ENCODE results near the gene ALDH1A2. TPM values are rescaled to one million over a fixed set of nuclear protein-coding genes. Genes with fewer than 3 reads are reported as not detected.

Gene ALDH1A2
- polyA plus RNA-seq, 1 of the 3 experiments (the other 2 are of a cell fraction), result not detected

GRCh38 chr15:58039079-58040035 is 26.2 kb downstream of the ALDH1A2 start:
- H3K4me2 ChIP-seq, result no peak overlapping the region
- H3K4me1 ChIP-seq (ENCODE audit: control insufficient read depth in 1 of 2, insufficient read depth in 2 of 2, low read depth in 1 of 2, low read length in 1 of 2), result no peaks in the 10 kb centered on the region
- no peak for DNase-seq
- no peaks in the 10 kb centered on the region for H3K9me2 ChIP-seq
- H3K9ac ChIP-seq, result no peak overlapping the region
- CTCF ChIA-PET, result interaction anchor here (0.6 to 3.1 kb wide), 3 partner anchors 27 to 31 kb away, joined by 3 to 12 read pairs (median 11); no protein-coding TSS in a partner anchor
- H3K27ac ChIP-seq (ENCODE audit: low read depth in 2 of 2, low read length in 1 of 2), result no peak overlapping the region
- no peak for TF ChIP-seq CHD2 (IDR thresholded peaks at IDR 0.05; ENCODE audit: low read length, partially characterized antibody)
- TF ChIP-seq TCF12 (IDR thresholded peaks at IDR 0.05), result no peak
- no peak for TF ChIP-seq RCOR1 (IDR thresholded peaks at IDR 0.05; ENCODE audit: low read length)
- WGBS (ENCODE audit: low lambda C conversion rate), result 51% methylated on average over 6 of the region's 6 CpGs
- H3K36me3 ChIP-seq (replicated peaks in 1 of 2; ENCODE audit: control insufficient read depth in 1 of 2, insufficient read depth in 2 of 2, low read length in 1 of 2), result no peaks in the 10 kb centered on the region
- no peak overlapping the region for H3K4me3 ChIP-seq (ENCODE audit: low read depth in 2 of 2, low read length in 1 of 2)
- H3K27me3 ChIP-seq (ENCODE audit: insufficient read depth), result no peaks in the 10 kb centered on the region
- POLR2A ChIA-PET, result no interaction called here
- H2AFZ ChIP-seq (ENCODE audit: low read depth), result no peak overlapping the region
- no peaks in the 10 kb centered on the region for H3K9me3 ChIP-seq
- no peaks in the 10 kb centered on the region for H3K79me2 ChIP-seq (ENCODE audit: insufficient read depth)
- H4K20me1 ChIP-seq (ENCODE audit: insufficient read depth), result no peaks in the 10 kb centered on the region
- H3F3A ChIP-seq (replicated peaks; ENCODE audit: insufficient read depth), result no peaks in the 10 kb centered on the region

- H3K4me1 ChIP-seq (ENCODE audit: control insufficient read depth in 1 of 2, insufficient read depth in 2 of 2, low read depth in 1 of 2, low read length in 1 of 2), result no peaks in the 10 kb centered on the region
- H3K4me3 ChIP-seq (ENCODE audit: low read depth in 2 of 2, low read length in 1 of 2), result no peak overlapping the region
- H3K9ac ChIP-seq, result no peak overlapping the region
- no peak overlapping the region for H3K27ac ChIP-seq (ENCODE audit: low read depth in 2 of 2, low read length in 1 of 2)
- WGBS (ENCODE audit: low lambda C conversion rate), result 39% methylated on average over 2 of the region's 2 CpGs
- no peak for DNase-seq
- no peak overlapping the region for H2AFZ ChIP-seq (ENCODE audit: low read depth)
- ChIA-PET CTCF (interaction anchor here (2.6 to 3.1 kb wide), 2 partner anchors 28 to 32 kb away, joined by 11 to 12 read pairs; no protein-coding TSS in a partner anchor), POLR2A (no interaction called here)
- TF ChIP-seq IRF3 (IDR thresholded peaks at IDR 0.05; ENCODE audit: low read depth, low read length) (no peak), FOXJ3 (CRISPR knock-in tag; IDR thresholded peaks at IDR 0.05) (no peak), TEAD4 (IDR thresholded peaks at IDR 0.05; ENCODE audit: borderline replicate concordance, insufficient read depth) (no peak), PBX3 (IDR thresholded peaks at IDR 0.05) (no peak), YY1 (IDR thresholded peaks at IDR 0.05; ENCODE audit: low read depth) (no peak), USF1 (IDR thresholded peaks at IDR 0.05; ENCODE audit: borderline replicate concordance, low read depth) (no peak), RFX5 (IDR thresholded peaks at IDR 0.05; ENCODE audit: low read length) (no peak), CHD2 (IDR thresholded peaks at IDR 0.05; ENCODE audit: low read length, partially characterized antibody) (no peak), MAX (IDR thresholded peaks at IDR 0.05; ENCODE audit: low read depth) (no peak), RCOR1 (IDR thresholded peaks at IDR 0.05; ENCODE audit: low read length) (no peak), GABPA (IDR thresholded peaks at IDR 0.05; ENCODE audit: low read depth) (no peak), FOXM1 (IDR thresholded peaks at IDR 0.05; ENCODE audit: low read depth) (no peak), NFIC (IDR thresholded peaks at IDR 0.05; ENCODE audit: borderline replicate concordance) (no peak), TCF12 (IDR thresholded peaks at IDR 0.05) (no peak), FOSL2 (IDR thresholded peaks at IDR 0.05; ENCODE audit: borderline replicate concordance, low read depth) (no peak), NRF1 (IDR thresholded peaks at IDR 0.05; ENCODE audit: low read depth, low read length) (no peak), ZBTB33 (IDR thresholded peaks at IDR 0.05; ENCODE audit: borderline replicate concordance, low read depth) (no peak), MEF2A (IDR thresholded peaks at IDR 0.05; ENCODE audit: borderline replicate concordance, low read depth) (no peak), JUND (IDR thresholded peaks at IDR 0.05) (no peak)
- H3K9me3 ChIP-seq, result no peaks in the 10 kb centered on the region
- no peaks in the 10 kb centered on the region for H4K20me1 ChIP-seq (ENCODE audit: insufficient read depth)
- no peaks in the 10 kb centered on the region for H3K27me3 ChIP-seq (ENCODE audit: insufficient read depth)
- no peaks in the 10 kb centered on the region for H3K9me2 ChIP-seq
- no peaks in the 10 kb centered on the region for H3K36me3 ChIP-seq (replicated peaks in 1 of 2; ENCODE audit: control insufficient read depth in 1 of 2, insufficient read depth in 2 of 2, low read length in 1 of 2)
- H3K79me2 ChIP-seq (ENCODE audit: insufficient read depth), result no peaks in the 10 kb centered on the region
- H3F3A ChIP-seq (replicated peaks; ENCODE audit: insufficient read depth), result no peaks in the 10 kb centered on the region
- H3K4me2 ChIP-seq, result no peak overlapping the region
Measured at GRCh38 chr15:58038426-58039078, 27.0 kb downstream of the ALDH1A2 start.
